ENCODE data around the gene LGALS9. TPM values are rescaled to one million over a fixed set of nuclear protein-coding genes. Genes with fewer than 3 reads are reported as not detected.
A peak's percentile ranks its signal among the peaks of the same experiment; 100 is the strongest.

The LGALS9 gene
- total RNA-seq, 2 donors from 2014 or later = 6.3 to 21.3 TPM

- WGBS, 2 donors = 75% methylated on average over 3 of the region's 3 CpGs; no CpG with 5 or more reads in 1 of the 2 donors
- no peaks in the 10 kb centered on the region for H3K4me1 ChIP-seq
- H3K27me3 ChIP-seq = no peaks in the 10 kb centered on the region
- no peak overlapping the region for H3K27ac ChIP-seq
- TF ChIP-seq POLR2A (IDR thresholded peaks at IDR 0.05) = no peak
- TF ChIP-seq, protein P1, sequence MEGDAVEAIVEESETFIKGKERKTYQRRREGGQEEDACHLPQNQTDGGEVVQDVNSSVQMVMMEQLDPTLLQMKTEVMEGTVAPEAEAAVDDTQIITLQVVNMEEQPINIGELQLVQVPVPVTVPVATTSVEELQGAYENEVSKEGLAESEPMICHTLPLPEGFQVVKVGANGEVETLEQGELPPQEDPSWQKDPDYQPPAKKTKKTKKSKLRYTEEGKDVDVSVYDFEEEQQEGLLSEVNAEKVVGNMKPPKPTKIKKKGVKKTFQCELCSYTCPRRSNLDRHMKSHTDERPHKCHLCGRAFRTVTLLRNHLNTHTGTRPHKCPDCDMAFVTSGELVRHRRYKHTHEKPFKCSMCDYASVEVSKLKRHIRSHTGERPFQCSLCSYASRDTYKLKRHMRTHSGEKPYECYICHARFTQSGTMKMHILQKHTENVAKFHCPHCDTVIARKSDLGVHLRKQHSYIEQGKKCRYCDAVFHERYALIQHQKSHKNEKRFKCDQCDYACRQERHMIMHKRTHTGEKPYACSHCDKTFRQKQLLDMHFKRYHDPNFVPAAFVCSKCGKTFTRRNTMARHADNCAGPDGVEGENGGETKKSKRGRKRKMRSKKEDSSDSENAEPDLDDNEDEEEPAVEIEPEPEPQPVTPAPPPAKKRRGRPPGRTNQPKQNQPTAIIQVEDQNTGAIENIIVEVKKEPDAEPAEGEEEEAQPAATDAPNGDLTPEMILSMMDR (IDR thresholded peaks at IDR 0.05) = no peak
- intact Hi-C loops (cut with DNase I) = loop anchor here (5.0 kb wide), 1 partner anchor 232 kb away; no protein-coding TSS in a partner anchor
- H3K36me3 ChIP-seq (replicated peaks in 1 of 2; ENCODE audit: insufficient read depth in 1 of 2, low read depth in 2 of 2) = peaks cover 0 to 31% of the 10 kb centered on the region in 2 donors
- no peak overlapping the region for H3K4me3 ChIP-seq
- no peaks in the 10 kb centered on the region for H3K9me3 ChIP-seq
- DNase-seq (no peak), ATAC-seq (no peak)
Observed at GRCh38 chr17:27593857-27594255, 37.1 kb upstream of the LGALS9 start.

- 83 to 96% methylated on average over 2 of the region's 2 CpGs for WGBS, 2 donors
- H3K36me3 ChIP-seq (replicated peaks in 1 of 2; ENCODE audit: insufficient read depth in 1 of 2, low read depth in 2 of 2) = peaks cover 0 to 32% of the 10 kb centered on the region in 2 donors
- H3K4me1 ChIP-seq = no peaks in the 10 kb centered on the region
- ATAC-seq (no peak), DNase-seq (no peak)
- TF ChIP-seq, protein P1 (IDR thresholded peaks at IDR 0.05) = no peak
- TF ChIP-seq POLR2A (IDR thresholded peaks at IDR 0.05) = no peak
- H3K4me3 ChIP-seq = no peak overlapping the region
- H3K27ac ChIP-seq = no peak overlapping the region
- no peaks in the 10 kb centered on the region for H3K9me3 ChIP-seq
- intact Hi-C loops (cut with DNase I) = no loop called here
- no peaks in the 10 kb centered on the region for H3K27me3 ChIP-seq
Observed at GRCh38 chr17:27595208-27595607, 35.8 kb upstream of the LGALS9 start.

DNA sequence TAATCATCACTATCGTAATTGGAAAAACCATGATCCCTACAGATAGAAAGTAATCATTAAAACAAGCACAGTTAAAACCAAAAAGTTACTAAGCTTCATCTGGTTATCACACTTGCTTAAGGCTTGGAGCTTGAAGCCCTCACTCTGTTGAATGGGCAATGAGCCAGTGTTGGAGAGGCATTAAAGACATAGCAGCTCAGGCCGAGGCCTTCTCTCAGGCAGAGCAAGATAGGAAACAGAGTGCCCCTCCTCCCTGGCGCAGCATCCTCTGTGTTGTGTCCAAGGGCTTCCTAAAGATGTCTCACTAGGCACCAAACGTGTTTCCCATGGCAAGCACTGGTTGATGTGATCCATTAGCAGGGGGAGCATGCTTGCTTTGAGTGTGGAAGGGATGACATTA is 34.9 kb upstream of the LGALS9 start:
- H3K4me1 ChIP-seq = peaks cover 2% of the 10 kb centered on the region
- H3K36me3 ChIP-seq (replicated peaks in 1 of 2; ENCODE audit: insufficient read depth in 1 of 2, low read depth in 2 of 2) = peaks cover 0 to 33% of the 10 kb centered on the region in 2 donors
- DNase-seq = no peak
- TF ChIP-seq, protein P1 (IDR thresholded peaks at IDR 0.05) = no peak
- TF ChIP-seq POLR2A (IDR thresholded peaks at IDR 0.05) = no peak
- H3K27ac ChIP-seq = no peak overlapping the region
- no peak for ATAC-seq
- intact Hi-C loops (cut with DNase I) = no loop called here
- WGBS, 2 donors = 66 to 71% methylated on average over 4 of the region's 4 CpGs
- H3K9me3 ChIP-seq = no peaks in the 10 kb centered on the region
- H3K4me3 ChIP-seq = no peak overlapping the region
- no peaks in the 10 kb centered on the region for H3K27me3 ChIP-seq

DNA sequence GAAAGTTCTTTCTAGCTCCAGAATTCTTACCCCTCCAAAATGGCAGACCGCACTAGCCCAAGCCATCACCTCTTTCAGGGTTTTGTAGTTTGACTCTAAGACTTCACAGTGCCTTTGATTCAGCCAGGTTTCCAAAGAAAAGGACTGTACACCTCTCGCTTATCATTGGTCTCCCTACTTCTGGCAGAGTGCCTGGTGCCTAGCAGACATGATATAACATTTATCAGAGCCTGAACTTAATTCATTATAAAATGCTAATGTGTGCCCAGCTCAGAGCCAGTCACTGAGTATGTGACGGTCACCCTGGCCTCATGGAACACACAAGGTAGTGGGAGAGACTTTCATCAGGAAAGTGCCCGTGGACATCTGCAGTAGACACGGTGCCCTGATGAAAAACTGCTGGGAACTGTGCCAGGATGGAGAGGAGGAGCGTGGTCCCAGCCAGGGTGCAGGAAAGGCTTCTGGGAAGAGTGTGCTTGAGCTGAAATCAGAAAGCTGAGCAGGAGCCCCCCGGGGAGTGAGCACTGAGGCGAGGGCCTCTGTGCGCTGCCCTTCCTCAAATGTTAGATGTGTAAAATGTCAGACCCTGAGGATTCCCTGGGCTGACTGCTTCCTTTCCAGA is 34.3 kb upstream of the LGALS9 start:
- H3K27ac ChIP-seq = no peak overlapping the region
- peak in 2 of 4 donors; percentile 38 to 51 for DNase-seq
- intact Hi-C loops (cut with DNase I) = no loop called here
- TF ChIP-seq, protein P1 (IDR thresholded peaks at IDR 0.05) = no peak
- TF ChIP-seq POLR2A (IDR thresholded peaks at IDR 0.05) = no peak
- H3K27me3 ChIP-seq = no peaks in the 10 kb centered on the region
- H3K4me3 ChIP-seq = no peak overlapping the region
- WGBS, 2 donors = 58 to 67% methylated on average over 8 to 9 of the region's 9 CpGs
- H3K36me3 ChIP-seq (replicated peaks in 1 of 2; ENCODE audit: insufficient read depth in 1 of 2, low read depth in 2 of 2) = peaks cover 0 to 32% of the 10 kb centered on the region in 2 donors
- ATAC-seq = no peak
- no peaks in the 10 kb centered on the region for H3K9me3 ChIP-seq
- H3K4me1 ChIP-seq = peaks cover 8% of the 10 kb centered on the region

DNA sequence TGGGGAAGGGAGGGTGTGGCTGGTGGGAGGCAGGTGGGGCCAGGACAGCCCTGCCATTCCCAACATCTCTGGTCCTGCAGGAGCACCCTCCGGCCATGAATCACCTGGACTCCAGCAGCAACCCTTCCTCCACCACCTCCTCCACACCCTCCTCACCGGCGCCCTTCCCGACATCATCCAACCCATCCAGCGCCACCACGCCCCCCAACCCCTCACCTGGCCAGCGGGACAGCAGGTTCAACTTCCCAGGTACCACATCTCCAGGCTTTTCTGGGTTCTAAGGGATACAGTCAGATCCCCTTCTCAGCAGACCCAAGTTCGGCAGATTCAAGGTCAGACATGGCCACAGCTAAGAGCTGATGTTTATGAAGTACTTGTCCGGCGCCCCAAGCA is 33.8 kb upstream of the LGALS9 start:
- WGBS, 2 donors = 79 to 85% methylated on average over 8 to 10 of the region's 10 CpGs
- TF ChIP-seq, protein P1 (IDR thresholded peaks at IDR 0.05) = no peak
- no peak for TF ChIP-seq POLR2A (IDR thresholded peaks at IDR 0.05)
- Histone ChIP-seq H3K27me3 (no peaks in the 10 kb centered on the region), H3K4me1 (peaks cover 12% of the 10 kb centered on the region), H3K36me3 (replicated peaks in 1 of 2; ENCODE audit: insufficient read depth in 1 of 2, low read depth in 2 of 2) (peaks cover 0 to 29% of the 10 kb centered on the region in 2 donors), H3K4me3 (no peak overlapping the region), H3K9me3 (no peaks in the 10 kb centered on the region), H3K27ac (no peak overlapping the region)
- DNase-seq = no peak
- intact Hi-C loops (cut with DNase I) = no loop called here
- no peak for ATAC-seq

Data from body of pancreas (tissue), 4 donors.